NCI-H69 (cell line): ENCODE data around the gene PKD1L1.
"Not testable (repeated sequence)": the region's sequence is repeated elsewhere in the genome, so short reads cannot be mapped to it uniquely, and the experiment has no call there.

Source experiments
- DNase-seq: peaks from one replicate; lab custom pipeline; 2025; lab: John Stamatoyannopoulos, UW

The PKD1L1 gene

GRCh38 chr7:47962262-47962661 is 14.0 kb upstream of the PKD1L1 start:
- no peak for DNase-seq

GRCh38 chr7:47957156-47957555 is 8.9 kb upstream of the PKD1L1 start:
- no peak for DNase-seq

- DNase-seq, result peak; percentile 84
Measured at GRCh38 chr7:47956220-47956619, 8.0 kb upstream of the PKD1L1 start.

- no peak for DNase-seq
Measured at GRCh38 chr7:47954231-47954911, 6.1 kb upstream of the PKD1L1 start.

GRCh38 chr7:47953822-47954221 is 5.6 kb upstream of the PKD1L1 start:
- DNase-seq, result no peak

- no peak for DNase-seq
Measured at GRCh38 chr7:47952224-47952623, 4.0 kb upstream of the PKD1L1 start.

- DNase-seq, result peak; percentile 78
Measured at GRCh38 chr7:47951374-47951773, 3.1 kb upstream of the PKD1L1 start.

GRCh38 chr7:47950714-47951113 is 2.4 kb upstream of the PKD1L1 start:
- DNase-seq, result peak; percentile 75

- peak; percentile 16 for DNase-seq
Measured at GRCh38 chr7:47949703-47950102, 1.4 kb upstream of the PKD1L1 start.

- no peak for DNase-seq
Measured at GRCh38 chr7:47947355-47947749, 914 bp downstream of the PKD1L1 start.

- DNase-seq, result no peak
Measured at GRCh38 chr7:47946581-47947354, 1.5 kb downstream of the PKD1L1 start.

- peak; percentile 76 for DNase-seq
Measured at GRCh38 chr7:47945261-47946015, 2.8 kb downstream of the PKD1L1 start.

GRCh38 chr7:47944536-47945260 is 3.6 kb downstream of the PKD1L1 start:
- DNase-seq, result no peak

- no peak for DNase-seq
Measured at GRCh38 chr7:47943676-47944474, 4.4 kb downstream of the PKD1L1 start.

- DNase-seq, result not testable (repeated sequence)
Measured at GRCh38 chr7:47942651-47943050, 5.6 kb downstream of the PKD1L1 start.

GRCh38 chr7:47942132-47942531 is 6.1 kb downstream of the PKD1L1 start:
- DNase-seq, result no peak

GRCh38 chr7:47941136-47941844 is 7.0 kb downstream of the PKD1L1 start:
- no peak for DNase-seq

- peak; percentile 38 for DNase-seq
Measured at GRCh38 chr7:47940088-47941013, 7.9 kb downstream of the PKD1L1 start.

- DNase-seq, result no peak
Measured at GRCh38 chr7:47939425-47940036, 8.7 kb downstream of the PKD1L1 start.
